CD4-positive, alpha-beta T cell treated with Interleukin-15 for 1 hour (primary cell): ENCODE measurements around the gene SERF1B.
"Not testable (repeated sequence)": the region's sequence is repeated elsewhere in the genome, so short reads cannot be mapped to it uniquely, and the experiment has no call there.

Experiments
- DNase-seq: peaks from one replicate; pipeline ENCODE4 v3.0.0-alpha.2; 2020

SERF1B gene

DNA sequence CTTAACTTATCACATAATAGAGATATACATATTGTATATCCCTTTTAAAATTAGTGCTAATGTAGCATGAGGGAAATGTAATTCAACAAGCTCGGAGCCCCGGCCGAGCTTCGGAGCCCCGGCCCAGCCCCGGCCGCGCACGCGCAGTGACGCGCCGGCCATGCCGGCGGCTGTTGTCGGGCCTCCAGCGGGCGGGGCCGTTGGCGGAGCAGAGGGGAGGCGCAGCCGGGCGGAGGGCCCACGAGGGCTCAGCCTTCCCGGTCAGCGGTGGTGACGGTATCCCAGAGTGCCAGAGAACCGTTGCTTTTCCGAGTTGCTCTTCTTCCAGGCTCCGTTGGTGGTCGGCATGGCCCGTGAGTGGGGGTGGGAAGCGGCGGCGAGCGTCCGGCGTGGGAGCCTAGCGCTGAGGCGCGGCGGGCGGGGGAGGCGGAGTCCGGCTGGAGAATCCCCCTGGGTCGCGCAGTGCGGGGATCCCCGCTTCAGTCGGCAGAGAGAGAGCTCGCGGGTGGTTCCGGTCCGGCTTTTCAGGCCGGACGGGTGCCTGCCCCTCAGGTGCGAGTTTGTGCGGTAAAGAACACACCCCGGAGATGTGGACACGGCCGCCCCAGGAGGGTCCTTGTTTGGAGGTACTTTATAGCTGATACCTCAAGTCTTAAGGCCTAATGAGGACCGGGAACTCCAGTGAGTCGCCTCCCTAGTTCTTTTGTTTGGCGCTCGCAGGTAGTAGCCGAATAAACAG, at the start of gene SERF1B:
Gene SERF1B, plus strand, starts transcription at position 146 of the 739 bp plus-strand sequence. Its CDS starts 201 bp downstream, at position 347.
- DNase-seq, result not testable (repeated sequence)

DNA sequence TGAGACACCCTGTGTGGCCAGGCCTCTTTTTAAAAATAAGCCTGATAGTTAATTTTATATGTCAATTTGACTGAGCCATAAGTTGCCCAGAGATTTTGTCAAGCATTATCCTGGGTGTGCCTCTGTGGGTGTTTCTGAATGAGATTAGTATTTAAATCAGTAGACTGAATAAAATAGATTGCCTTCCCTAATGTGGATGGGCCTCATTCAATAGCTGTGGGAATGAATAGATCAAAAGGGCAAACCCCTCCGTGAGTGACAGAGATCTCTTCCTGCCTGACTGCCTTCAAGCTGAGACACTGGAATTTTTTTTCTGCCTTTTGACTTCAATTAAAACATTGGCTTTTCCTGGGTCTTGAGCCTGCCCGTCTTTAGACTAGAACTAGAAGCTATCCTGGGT, 33.3 kb upstream of the SERF1B start:
- not testable (repeated sequence) for DNase-seq

DNA sequence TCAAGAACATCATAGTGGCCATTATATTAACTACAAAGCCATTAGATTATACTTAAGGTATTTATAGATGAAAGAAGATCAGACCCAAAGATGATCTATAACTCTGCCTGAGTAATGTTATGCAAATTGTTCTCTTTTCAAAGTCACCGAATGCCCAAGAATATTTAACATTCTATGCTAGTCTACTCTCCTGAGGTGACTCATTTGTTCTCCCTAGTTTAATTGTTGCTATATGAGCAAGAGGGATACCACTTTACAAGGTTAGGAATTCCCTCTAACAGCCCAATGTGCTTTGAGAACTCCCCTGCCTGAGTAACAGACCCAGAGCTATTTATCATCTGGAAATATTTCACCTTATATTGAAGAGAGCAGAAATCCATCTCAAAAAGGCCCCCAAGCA, 29.5 kb upstream of the SERF1B start:
- not testable (repeated sequence) for DNase-seq

DNA sequence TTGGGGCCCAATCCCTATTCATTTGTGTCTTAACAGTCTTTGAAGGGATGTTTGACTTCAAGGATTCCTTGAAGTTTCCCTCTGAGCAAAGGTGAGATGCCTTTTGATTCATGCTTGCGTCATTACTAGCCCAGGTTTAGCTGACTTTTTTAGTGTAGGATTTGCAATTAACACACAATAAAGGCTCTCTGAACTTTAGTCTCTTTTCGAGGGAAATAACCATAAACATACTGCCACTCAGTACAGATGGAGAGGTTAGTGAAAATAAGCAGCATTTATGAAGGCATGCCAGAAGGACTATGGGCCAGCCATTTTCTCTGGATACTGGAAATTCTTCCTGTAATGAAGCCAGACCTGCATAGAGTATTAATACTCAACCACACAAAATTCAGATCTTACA, 4.4 kb upstream of the SERF1B start:
- DNase-seq, result not testable (repeated sequence)

DNA sequence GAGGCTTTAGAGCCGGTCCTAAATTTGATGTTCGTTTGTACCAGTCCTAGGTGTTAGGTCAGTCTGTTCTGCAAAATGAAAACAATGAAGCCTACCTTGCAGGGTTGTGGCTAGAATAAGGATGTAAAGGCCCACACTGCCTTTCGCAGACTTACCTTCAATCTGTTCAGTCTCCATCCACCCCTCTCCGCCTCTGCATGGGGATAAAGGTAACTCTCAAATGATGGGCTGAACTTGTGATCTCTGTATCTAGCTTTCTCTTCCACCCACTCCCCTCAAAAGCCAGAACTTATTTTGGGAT, 744 bp downstream of the SERF1B start:
- DNase-seq, result not testable (repeated sequence)

DNA sequence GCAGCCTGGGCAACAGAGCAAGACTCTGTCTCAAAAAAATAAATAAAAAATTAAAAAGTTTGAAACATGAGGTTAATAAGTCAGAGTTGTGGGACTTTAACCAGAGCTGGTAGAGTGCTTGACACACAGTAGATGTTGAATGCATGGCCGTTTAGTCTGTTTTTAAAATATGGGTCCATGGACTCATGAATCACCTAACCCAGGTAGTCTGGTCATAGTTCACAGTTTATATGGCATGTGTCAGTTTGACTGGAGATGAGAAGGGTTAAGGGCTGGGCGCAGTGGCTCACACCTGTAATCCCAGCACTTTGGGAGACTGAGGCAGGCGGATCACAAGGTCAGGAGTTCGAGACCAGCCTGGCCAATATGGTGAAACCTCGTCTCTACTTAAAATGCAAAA, 6.2 kb downstream of the SERF1B start:
- DNase-seq, result not testable (repeated sequence)

DNA sequence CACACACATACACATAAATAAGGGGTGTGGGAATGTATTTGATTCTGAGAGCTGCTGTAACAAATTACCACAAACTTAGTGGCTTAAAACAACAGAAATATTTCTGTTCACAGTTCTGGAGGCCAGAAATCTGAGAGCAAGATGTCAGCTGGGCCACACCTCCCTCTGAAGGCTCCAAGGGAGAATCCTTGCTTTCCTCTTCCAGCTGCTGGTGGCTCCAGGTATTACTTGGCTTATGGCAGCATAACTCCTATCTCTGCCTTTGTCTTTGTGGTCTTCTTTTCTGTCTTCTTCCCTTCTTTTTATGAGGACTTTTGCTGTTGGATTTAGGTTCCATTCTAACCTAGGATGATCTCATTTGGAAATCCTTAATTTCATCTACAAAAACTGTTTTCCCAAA, 16.4 kb downstream of the SERF1B start:
- DNase-seq, result not testable (repeated sequence)

DNA sequence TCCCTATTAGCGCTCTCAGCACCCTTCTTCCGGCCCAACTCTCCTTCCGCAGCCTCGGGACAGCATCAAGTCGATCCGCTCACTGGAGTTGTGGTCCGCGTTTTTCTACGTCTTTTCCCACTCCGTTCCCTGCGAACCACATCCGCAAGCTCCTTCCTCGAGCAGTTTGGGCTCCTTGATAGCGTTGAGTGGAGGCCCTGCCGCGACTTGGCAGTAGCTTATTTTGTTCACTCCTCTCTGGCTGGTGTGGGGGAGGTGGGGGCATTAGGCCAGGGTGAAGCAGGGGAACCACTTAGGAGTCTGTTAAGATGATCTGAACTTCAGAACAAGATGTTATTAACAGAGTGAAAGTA, 24.7 kb downstream of the SERF1B start:
- DNase-seq, result not testable (repeated sequence)

DNA sequence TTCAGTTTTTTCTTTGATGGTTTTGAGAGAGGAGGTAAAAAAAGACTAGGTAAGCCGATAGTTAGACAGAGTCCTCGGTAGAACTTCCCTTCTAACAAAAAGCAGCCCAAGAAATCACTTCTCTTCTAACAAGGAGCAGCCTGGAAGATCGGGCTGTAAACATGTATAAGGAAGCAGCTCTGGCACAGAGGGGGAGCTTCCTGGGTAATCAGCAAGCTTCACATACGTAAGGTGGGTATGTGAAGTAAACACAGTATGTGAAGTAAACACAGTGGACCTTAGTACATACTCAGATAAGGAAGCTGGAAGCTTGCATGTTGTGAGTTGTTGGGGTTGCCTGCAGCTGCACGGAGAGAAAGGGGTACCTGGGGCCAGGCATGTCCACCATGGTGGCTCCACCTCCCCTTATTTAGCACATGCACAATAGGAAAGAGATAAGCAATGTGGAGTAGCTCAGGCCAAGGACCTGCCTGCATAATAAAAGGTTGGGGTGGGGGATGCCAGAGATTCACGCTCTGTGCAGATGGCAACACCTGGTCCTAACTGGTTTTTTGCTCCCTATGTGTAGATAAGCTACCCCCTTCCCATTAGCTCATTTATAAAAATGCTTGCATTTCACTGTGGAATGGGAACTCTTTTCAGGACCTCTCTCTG, 31.4 kb downstream of the SERF1B start:
- not testable (repeated sequence) for DNase-seq

DNA sequence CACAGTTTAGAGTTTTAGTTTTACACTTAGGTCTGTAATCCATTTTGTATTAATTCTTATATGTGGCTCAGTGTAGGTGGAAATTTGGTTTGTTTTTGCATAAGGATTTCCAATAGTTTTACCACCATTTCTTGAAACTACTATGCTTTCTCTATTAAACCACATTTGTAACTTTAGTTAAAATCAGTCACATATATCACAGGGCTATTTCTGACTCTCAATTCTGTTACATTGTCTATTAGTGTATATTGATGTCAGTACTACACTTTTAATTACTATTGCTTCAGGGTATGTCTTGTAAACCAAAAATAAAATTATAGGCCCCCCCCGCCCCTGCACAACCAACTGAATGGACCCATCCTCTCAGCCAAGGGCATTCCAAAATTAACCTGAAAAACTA, 32.1 kb downstream of the SERF1B start:
- not testable (repeated sequence) for DNase-seq

DNA sequence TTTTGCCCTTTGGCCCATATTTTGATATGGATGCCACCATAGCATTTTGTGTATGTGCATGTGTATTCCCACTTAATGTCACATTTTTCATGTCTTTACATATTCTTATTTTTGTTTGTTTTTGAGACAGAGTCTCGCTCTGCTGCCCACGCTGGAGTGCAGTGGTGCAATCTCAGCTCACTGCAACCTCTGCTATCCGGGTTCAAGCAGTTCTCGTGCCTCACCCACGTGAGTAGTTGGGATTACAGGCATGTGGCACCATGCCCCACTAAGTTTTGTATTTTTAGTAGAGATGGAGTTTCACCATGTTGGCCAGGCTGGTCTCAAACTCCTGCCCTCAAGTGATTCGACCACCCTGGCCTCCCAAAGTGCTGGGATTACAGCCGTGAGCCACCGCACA, 52.6 kb downstream of the SERF1B start:
- DNase-seq, result not testable (repeated sequence)

DNA sequence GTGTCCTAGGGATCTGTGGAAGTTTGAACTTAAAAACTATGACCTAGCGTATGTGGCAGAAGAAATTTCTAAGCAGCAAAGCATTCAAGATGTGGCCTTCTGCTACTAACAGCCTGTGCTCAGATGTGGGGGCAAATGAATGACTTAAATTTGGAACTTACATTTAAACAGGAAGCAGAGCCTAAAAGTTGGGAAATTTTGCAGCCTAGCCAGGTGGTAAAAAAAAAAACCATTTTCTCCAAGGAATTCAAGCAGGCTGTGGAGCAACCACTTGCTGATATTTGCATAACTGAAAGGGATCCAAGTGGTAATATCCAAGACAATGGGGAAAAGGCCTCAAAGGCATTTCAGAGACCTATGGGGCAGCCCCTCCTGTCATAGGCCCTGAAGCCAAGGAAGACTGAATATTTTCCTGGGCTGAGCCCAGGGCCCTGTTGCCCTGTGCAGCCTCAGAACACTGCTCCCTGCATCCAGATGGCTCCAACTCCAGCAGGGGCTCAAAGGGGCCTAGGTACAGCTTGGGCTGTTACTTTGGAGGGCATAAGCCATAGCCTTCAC, 63.9 kb downstream of the SERF1B start:
- DNase-seq, result not testable (repeated sequence)

DNA sequence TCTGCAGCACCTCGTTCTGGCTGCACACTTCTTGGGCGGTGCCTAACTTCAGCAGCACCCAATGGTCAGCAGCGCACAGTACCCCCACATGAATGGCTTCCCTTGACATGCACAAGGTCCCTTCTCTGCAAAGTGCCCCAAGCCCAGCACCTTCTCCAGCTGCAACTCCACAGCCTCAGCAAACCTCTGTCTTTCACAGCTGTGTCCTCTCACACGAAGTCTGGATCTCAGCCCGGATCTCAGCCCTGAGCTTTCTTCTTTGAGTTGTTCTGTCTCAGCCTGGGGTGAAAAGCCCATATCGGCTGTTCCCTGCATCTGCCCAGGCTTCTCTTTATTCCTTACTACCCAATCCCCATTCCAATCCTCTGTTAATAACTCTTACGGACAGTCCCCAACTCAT, 66.7 kb downstream of the SERF1B start:
- not testable (repeated sequence) for DNase-seq
